Stomach (tissue), 4 donors: ENCODE measurements around the gene CHCHD6.

Source experiments
- EP300 ChIP-seq: sonication (generic); formaldehyde crosslinking; IDR thresholded peaks from one replicate; pipeline ENCODE4 v1.6.1; 2017; ENCODE audit warnings: antibody characterized with exemption
- POLR2A ChIP-seq, 4 donors: fragments of 450-650 bp; IDR thresholded peaks; one replicate each; pipeline ENCODE4 v1.6.1; 2016; ENCODE audit warnings: antibody characterized with exemption in 4 of 4, control low read depth in 2 of 4, mild to moderate bottlenecking in 1 of 4, moderate library complexity in 1 of 4
- POLR2AphosphoS5 ChIP-seq, 3 donors: sonication (generic); formaldehyde crosslinking; IDR thresholded peaks; one replicate each; pipeline ENCODE4 v1.6.1; 2016; ENCODE audit warnings: antibody characterized with exemption in 3 of 3
- TF ChIP-seq, protein P1 (sequence below), 7 experiments: fragments of 450-650 bp in 4 of 7; fragments of 200-600 bp in 3 of 7; sonication (generic) in 3 of 7; IDR thresholded peaks; one replicate each; pipeline ENCODE4 v1.5.1; 2016 to 2019; ENCODE audit warnings: antibody characterized with exemption in 7 of 7, control low read depth in 2 of 7, mild to moderate bottlenecking in 1 of 7

DNA sequence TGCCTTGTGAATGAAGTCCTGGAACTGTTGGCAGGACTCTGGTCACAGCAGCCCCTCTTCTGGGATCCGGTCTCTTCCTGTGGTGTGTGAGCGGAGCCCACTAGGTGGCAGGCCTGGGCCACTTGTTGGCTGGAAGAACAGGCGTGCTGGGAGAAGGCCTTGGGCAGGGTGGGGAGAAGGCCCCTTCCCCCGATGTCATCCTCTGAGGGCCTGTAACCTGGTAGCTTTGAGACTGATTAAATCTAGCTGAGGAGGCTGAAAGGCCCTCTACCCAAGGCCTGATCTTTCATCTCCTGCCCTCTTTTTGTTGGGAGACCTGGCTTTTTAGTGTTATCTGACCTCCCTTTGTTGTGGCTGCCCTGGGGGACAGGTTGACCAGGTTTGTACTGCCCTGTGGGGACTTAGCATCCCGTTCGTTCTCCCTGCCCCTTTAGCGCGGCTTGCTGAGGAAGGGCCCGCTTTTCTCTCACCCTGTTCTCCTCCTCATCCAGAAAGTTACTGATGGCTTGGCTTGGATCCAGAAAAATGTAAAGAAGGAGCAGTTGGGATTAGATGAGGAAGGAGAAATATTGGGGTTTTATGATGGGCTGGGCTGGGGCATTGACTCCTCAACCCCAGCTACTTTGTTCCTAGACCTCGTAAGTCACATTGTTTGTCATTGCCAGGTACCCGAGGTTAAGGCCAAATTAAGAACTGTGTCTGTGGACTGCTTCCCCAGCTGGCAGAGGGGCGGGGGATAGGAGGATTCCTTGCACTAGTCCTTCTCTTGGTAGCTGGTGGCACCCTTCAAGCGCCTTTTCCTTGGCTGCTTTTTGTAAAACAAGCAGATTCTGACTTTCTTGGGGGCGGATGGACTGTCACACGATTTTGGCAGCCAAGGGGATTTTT lies 48.5 kb downstream of the CHCHD6 start:
- TF ChIP-seq, protein P1, sequence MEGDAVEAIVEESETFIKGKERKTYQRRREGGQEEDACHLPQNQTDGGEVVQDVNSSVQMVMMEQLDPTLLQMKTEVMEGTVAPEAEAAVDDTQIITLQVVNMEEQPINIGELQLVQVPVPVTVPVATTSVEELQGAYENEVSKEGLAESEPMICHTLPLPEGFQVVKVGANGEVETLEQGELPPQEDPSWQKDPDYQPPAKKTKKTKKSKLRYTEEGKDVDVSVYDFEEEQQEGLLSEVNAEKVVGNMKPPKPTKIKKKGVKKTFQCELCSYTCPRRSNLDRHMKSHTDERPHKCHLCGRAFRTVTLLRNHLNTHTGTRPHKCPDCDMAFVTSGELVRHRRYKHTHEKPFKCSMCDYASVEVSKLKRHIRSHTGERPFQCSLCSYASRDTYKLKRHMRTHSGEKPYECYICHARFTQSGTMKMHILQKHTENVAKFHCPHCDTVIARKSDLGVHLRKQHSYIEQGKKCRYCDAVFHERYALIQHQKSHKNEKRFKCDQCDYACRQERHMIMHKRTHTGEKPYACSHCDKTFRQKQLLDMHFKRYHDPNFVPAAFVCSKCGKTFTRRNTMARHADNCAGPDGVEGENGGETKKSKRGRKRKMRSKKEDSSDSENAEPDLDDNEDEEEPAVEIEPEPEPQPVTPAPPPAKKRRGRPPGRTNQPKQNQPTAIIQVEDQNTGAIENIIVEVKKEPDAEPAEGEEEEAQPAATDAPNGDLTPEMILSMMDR (IDR thresholded peaks at IDR 0.05): peak in 5 of 7 experiments; percentile 67 to 81 (median 74)
- no peak for TF ChIP-seq EP300
- TF ChIP-seq POLR2AphosphoS5 (IDR thresholded peaks at IDR 0.05): peak in 1 of 3 donors; percentile 31
- no peak for TF ChIP-seq POLR2A (IDR thresholded peaks at IDR 0.05)
